Trophoblast cell (in vitro differentiated cells and primary cell): ENCODE measurements around the gene FBXO15.
A peak's percentile ranks its signal among the peaks of the same experiment; 100 is the strongest.

Experiments
- DNase-seq, 2 donors: peaks; one replicate each; pipeline ENCODE4 v3.0.0-alpha.2; 2016
- H2AFZ ChIP-seq: 2 replicates; pipeline ENCODE4 v1.6.1; 2013; ENCODE audit warnings: low read length, moderate library complexity, mild to moderate bottlenecking; ENCODE audit not compliant: insufficient read depth, poor library complexity
- H2AK5ac ChIP-seq: 2 replicates; pipeline ENCODE4 v1.6.1; 2013; ENCODE audit warnings: mild to moderate bottlenecking, low read length
- H2BK120ac ChIP-seq: 2 replicates; pipeline ENCODE4 v1.6.1; 2013; ENCODE audit warnings: low read length, mild to moderate bottlenecking, moderate library complexity; ENCODE audit not compliant: insufficient read depth, poor library complexity
- H2BK12ac ChIP-seq: 2 replicates; pipeline ENCODE4 v1.6.1; 2013; ENCODE audit warnings: mild to moderate bottlenecking, low read length, moderate library complexity
- H2BK5ac ChIP-seq: 2 replicates; pipeline ENCODE4 v1.6.1; 2013; ENCODE audit warnings: low read length, low read depth, moderate library complexity, mild to moderate bottlenecking; ENCODE audit not compliant: poor library complexity
- H3K14ac ChIP-seq: 2 replicates; pipeline ENCODE4 v1.6.1; 2013; ENCODE audit warnings: mild to moderate bottlenecking, low read length
- H3K18ac ChIP-seq: 2 replicates; pipeline ENCODE4 v1.6.1; 2013; ENCODE audit warnings: mild to moderate bottlenecking, low read length
- H3K23ac ChIP-seq: 2 replicates; pipeline ENCODE4 v1.6.1; 2013; ENCODE audit warnings: low read length
- H3K27ac ChIP-seq: 2 replicates; pipeline ENCODE4 v1.5.1; 2013; ENCODE audit warnings: low read depth, mild to moderate bottlenecking, inconsistent platforms, low read length, moderate library complexity
- H3K27me3 ChIP-seq: 2 replicates; pipeline ENCODE4 v1.6.1; 2013; ENCODE audit warnings: inconsistent platforms, mild to moderate bottlenecking, low read length, moderate library complexity; ENCODE audit not compliant: insufficient read depth
- H3K36me3 ChIP-seq, 2 experiments: 1 replicate in 1 of 2; 2 replicates in 1 of 2; pipeline ENCODE4 v1.6.1; 2013; ENCODE audit warnings: low read length in 2 of 2, mild to moderate bottlenecking in 2 of 2, moderate library complexity in 1 of 2; ENCODE audit not compliant: insufficient read depth in 2 of 2, control insufficient read depth in 1 of 2
- H3K4ac ChIP-seq: 2 replicates; pipeline ENCODE4 v1.6.1; 2013; ENCODE audit warnings: low read depth, mild to moderate bottlenecking, low read length, moderate library complexity
- H3K4me1 ChIP-seq, 2 experiments: 1 replicate in 1 of 2; 2 replicates in 1 of 2; pipeline ENCODE4 v1.6.1; 2013; ENCODE audit warnings: low read length in 2 of 2, mild to moderate bottlenecking in 2 of 2, moderate library complexity in 1 of 2; ENCODE audit not compliant: insufficient read depth in 2 of 2, control insufficient read depth in 1 of 2
- H3K4me2 ChIP-seq: 2 replicates; pipeline ENCODE4 v1.6.1; 2013; ENCODE audit warnings: inconsistent platforms, mild to moderate bottlenecking, low read length, moderate library complexity
- H3K4me3 ChIP-seq: 2 replicates; pipeline ENCODE4 v1.5.1; 2013; ENCODE audit warnings: mild to moderate bottlenecking, low read depth, low read length, inconsistent platforms
- H3K79me1 ChIP-seq: one replicate; pipeline ENCODE4 v1.6.1; 2013; ENCODE audit warnings: low read length
- H3K79me2 ChIP-seq: 2 replicates; pipeline ENCODE4 v1.6.1; 2013; ENCODE audit warnings: low read length, mild to moderate bottlenecking; ENCODE audit not compliant: control insufficient read depth, insufficient read depth, poor library complexity
- H3K9ac ChIP-seq: 2 replicates; pipeline ENCODE4 v1.6.1; 2013; ENCODE audit warnings: mild to moderate bottlenecking, low read length
- H3K9me3 ChIP-seq: 2 replicates; pipeline ENCODE4 v1.6.1; 2013; ENCODE audit warnings: low read depth, mild to moderate bottlenecking, control low read depth, inconsistent platforms, low read length; ENCODE audit not compliant: insufficient read depth
- H4K12ac ChIP-seq: 2 replicates; pipeline ENCODE4 v1.6.1; 2013; ENCODE audit warnings: low read depth, mild to moderate bottlenecking, low read length, moderate library complexity
- H4K8ac ChIP-seq: 2 replicates; pipeline ENCODE4 v1.6.1; 2013; ENCODE audit warnings: low read depth, mild to moderate bottlenecking, low read length, moderate library complexity
- H4K91ac ChIP-seq: one replicate; pipeline ENCODE4 v1.6.1; 2013; ENCODE audit warnings: low read depth, mild to moderate bottlenecking, low read length, moderate library complexity
- WGBS: extraction: QIAGEN DNeasy Blood & Tissue Kit; methylation state at CpG from one replicate; pipeline ENCODE4 v1.1.7; 2013; ENCODE audit warnings: missing lambda C conversion rate; ENCODE audit not compliant: insufficient read length, insufficient coverage; ENCODE audit errors: extremely low coverage; 5-methylcytosine and 5-hydroxymethylcytosine counted together

The FBXO15 gene

DNA sequence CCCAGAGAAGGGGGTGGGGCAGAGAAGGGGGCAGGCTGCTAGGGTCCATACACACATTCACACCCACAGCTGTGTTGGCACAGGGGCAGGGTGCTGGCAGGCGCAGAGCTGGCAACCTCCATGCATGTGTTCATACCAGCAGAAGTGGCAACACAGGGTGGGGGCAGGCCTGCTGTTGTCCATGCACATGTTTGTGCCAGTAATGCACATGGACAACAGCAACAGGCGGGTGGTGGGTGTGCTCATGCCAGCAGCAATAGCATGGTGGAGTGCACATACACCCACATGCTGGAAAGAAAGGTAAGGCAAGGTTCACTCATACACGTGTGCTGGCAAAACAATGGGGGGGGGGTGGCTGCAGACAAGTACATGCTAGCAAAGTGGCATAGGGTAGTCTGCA is 54.7 kb downstream of the FBXO15 start:
- Histone ChIP-seq H4K8ac (no peak overlapping the region), H3K4me3 (peak overlapping the region; percentile 23), H2BK12ac (no peak overlapping the region), H2AFZ (no peak overlapping the region), H3K79me1 (no peaks in the 10 kb centered on the region), H2BK120ac (no peak overlapping the region), H3K14ac (no peak overlapping the region), H3K4me1 (no peaks in the 10 kb centered on the region), H3K79me2 (no peaks in the 10 kb centered on the region), H2BK5ac (no peak overlapping the region), H3K23ac (no peak overlapping the region), H4K12ac (no peak overlapping the region), H3K4ac (no peak overlapping the region), H4K91ac (no peak overlapping the region), H3K27ac (no peak overlapping the region), H3K9me3 (peaks cover 1% of the 10 kb centered on the region), H3K27me3 (no peaks in the 10 kb centered on the region), H3K18ac (no peak overlapping the region), H2AK5ac (no peak overlapping the region), H3K36me3 (no peaks in the 10 kb centered on the region), H3K4me2 (no peak overlapping the region), H3K9ac (no peak overlapping the region)
- no peak for DNase-seq
- WGBS = no CpG with 5 or more reads among the region's 3 CpGs

GRCh38 chr18:74084184-74084855 is 63.3 kb downstream of the FBXO15 start:
- Histone ChIP-seq H3K4me2 (no peak overlapping the region), H3K36me3 (no peaks in the 10 kb centered on the region), H3K23ac (no peak overlapping the region), H4K91ac (no peak overlapping the region), H3K79me1 (no peaks in the 10 kb centered on the region), H3K4ac (no peak overlapping the region), H3K4me3 (no peak overlapping the region), H3K27ac (no peak overlapping the region), H2AFZ (no peak overlapping the region), H2BK120ac (no peak overlapping the region), H3K18ac (no peak overlapping the region), H3K79me2 (no peaks in the 10 kb centered on the region), H2AK5ac (no peak overlapping the region), H3K14ac (no peak overlapping the region), H3K27me3 (no peaks in the 10 kb centered on the region), H3K9ac (no peak overlapping the region), H3K4me1 (no peaks in the 10 kb centered on the region), H4K12ac (no peak overlapping the region), H4K8ac (no peak overlapping the region), H2BK12ac (no peak overlapping the region), H2BK5ac (no peak overlapping the region), H3K9me3 (no peaks in the 10 kb centered on the region)
- WGBS = no CpG with 5 or more reads among the region's 9 CpGs
- no peak for DNase-seq

DNA sequence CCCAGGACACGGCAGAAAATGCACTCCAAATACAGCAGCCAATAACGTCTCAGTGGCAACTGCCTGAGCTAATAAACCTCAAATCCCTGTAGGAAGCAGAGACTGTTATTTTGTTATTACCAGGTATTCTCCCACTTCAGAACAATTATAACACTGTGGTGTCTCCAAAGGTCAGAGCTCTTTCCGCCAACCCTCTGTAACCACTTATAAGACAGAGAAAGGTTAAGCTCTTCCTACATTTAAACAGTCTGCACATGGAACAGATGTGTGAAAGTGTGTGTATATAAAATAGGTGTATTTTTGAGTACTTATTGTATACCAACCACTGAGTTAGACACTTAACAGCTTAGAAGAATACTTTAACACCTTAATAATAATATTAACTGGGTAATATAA is 64.1 kb downstream of the FBXO15 start:
- no peak overlapping the region for H3K4me2 ChIP-seq
- no peak overlapping the region for H2BK12ac ChIP-seq
- H3K27me3 ChIP-seq = no peaks in the 10 kb centered on the region
- H3K14ac ChIP-seq = no peak overlapping the region
- WGBS = no CpG with 5 or more reads among the region's 3 CpGs
- no peaks in the 10 kb centered on the region for H3K4me1 ChIP-seq
- no peak overlapping the region for H3K4ac ChIP-seq
- H2AK5ac ChIP-seq = no peak overlapping the region
- H3K79me2 ChIP-seq = no peaks in the 10 kb centered on the region
- no peak overlapping the region for H2BK5ac ChIP-seq
- no peaks in the 10 kb centered on the region for H3K9me3 ChIP-seq
- H4K12ac ChIP-seq = no peak overlapping the region
- H4K8ac ChIP-seq = no peak overlapping the region
- H3K9ac ChIP-seq = no peak overlapping the region
- H3K36me3 ChIP-seq = no peaks in the 10 kb centered on the region
- DNase-seq = no peak
- H3K23ac ChIP-seq = no peak overlapping the region
- H2BK120ac ChIP-seq = no peak overlapping the region
- no peaks in the 10 kb centered on the region for H3K79me1 ChIP-seq
- no peak overlapping the region for H3K27ac ChIP-seq
- no peak overlapping the region for H2AFZ ChIP-seq
- no peak overlapping the region for H4K91ac ChIP-seq
- no peak overlapping the region for H3K18ac ChIP-seq
- no peak overlapping the region for H3K4me3 ChIP-seq

DNA sequence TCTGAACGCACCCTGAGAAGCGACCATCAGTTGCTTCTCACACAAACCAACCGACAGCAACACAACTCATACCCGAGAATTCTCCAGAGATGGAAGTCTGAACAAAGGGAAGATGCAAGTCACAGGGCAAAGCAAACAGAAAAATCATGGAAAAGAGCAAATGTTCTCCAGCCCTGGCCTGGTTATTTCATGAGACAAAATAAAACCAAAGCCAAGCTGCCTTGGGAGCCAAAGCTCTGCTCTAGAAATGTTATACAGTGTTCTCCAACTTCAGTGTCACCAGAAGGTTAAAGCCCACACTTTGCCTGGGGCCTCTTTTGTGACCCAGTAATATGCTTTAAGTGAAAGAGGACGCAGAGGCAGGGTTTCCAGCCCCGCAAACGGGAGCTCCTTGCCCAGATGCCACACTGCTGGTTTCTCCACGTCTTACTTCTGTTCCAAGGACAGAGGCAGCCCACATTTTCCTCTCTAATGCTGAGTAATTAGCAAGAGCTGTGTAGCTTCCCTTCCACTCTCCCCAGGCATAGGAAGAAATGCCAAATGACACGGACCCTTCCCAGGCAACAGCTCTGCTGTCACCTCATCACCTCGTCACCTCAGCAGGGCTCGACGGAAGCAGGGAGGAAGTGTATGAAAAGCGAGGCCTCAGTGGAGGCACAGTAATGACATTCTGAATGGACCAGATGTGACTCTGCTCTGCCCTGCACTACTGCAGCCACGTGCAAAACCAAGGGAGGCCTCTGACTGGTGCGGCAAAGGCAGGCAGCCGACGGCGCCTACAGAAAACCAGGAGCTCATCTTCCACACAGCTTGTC is 64.7 kb downstream of the FBXO15 start:
- WGBS = no CpG with 5 or more reads among the region's 18 CpGs
- Histone ChIP-seq H2AK5ac (no peak overlapping the region), H3K36me3 (no peaks in the 10 kb centered on the region), H3K4me2 (no peak overlapping the region), H3K23ac (no peak overlapping the region), H4K8ac (no peak overlapping the region), H3K9ac (no peak overlapping the region), H3K4me3 (no peak overlapping the region), H3K27me3 (no peaks in the 10 kb centered on the region), H4K91ac (no peak overlapping the region), H3K4ac (no peak overlapping the region), H3K9me3 (no peaks in the 10 kb centered on the region), H2AFZ (no peak overlapping the region), H3K4me1 (no peaks in the 10 kb centered on the region), H2BK12ac (no peak overlapping the region), H4K12ac (no peak overlapping the region), H2BK5ac (no peak overlapping the region), H3K18ac (no peak overlapping the region), H3K79me1 (no peaks in the 10 kb centered on the region), H2BK120ac (no peak overlapping the region), H3K14ac (no peak overlapping the region), H3K79me2 (no peaks in the 10 kb centered on the region), H3K27ac (no peak overlapping the region)
- no peak for DNase-seq
